Smooth muscle cell (in vitro differentiated cells): ENCODE measurements around the gene MAPK4. TPM values are rescaled to one million over a fixed set of nuclear protein-coding genes. Genes with fewer than 3 reads are reported as not detected.
"Not testable (repeated sequence)": the region's sequence is repeated elsewhere in the genome, so short reads cannot be mapped to it uniquely, and the experiment has no call there.

Experiments
- DNase-seq: peaks from one replicate; lab custom pipeline; 2025; ENCODE audit not compliant: unreplicated experiment; lab: John Stamatoyannopoulos, UW
- H2AFZ ChIP-seq: fragments of 200-600 bp; sonication (generic); 2 replicates; pipeline ENCODE4 v1.6.0; 2016; ENCODE audit warnings: antibody characterized with exemption, low read depth, mild to moderate bottlenecking
- H3F3A ChIP-seq: fragments of 200-600 bp; sonication (generic); 2 replicates; pipeline ENCODE4 v1.6.0; 2017; ENCODE audit warnings: antibody characterized with exemption, low read depth
- H3K27ac ChIP-seq: fragments of 200-600 bp; sonication (generic); 2 replicates; pipeline ENCODE4 v1.5.1; 2016; ENCODE audit warnings: low read depth, mild to moderate bottlenecking
- H3K27me3 ChIP-seq: fragments of 200-600 bp; sonication (generic); 2 replicates; pipeline ENCODE4 v1.6.1; 2016; ENCODE audit warnings: low read depth, mild to moderate bottlenecking
- H3K36me3 ChIP-seq: fragments of 200-600 bp; sonication (generic); 2 replicates; pipeline ENCODE4 v1.5.1; 2016; ENCODE audit warnings: low read depth
- H3K4me1 ChIP-seq: fragments of 200-600 bp; sonication (generic); 2 replicates; pipeline ENCODE4 v1.5.1; 2016; ENCODE audit warnings: low read depth
- H3K4me2 ChIP-seq: fragments of 200-600 bp; sonication (generic); 2 replicates; pipeline ENCODE4 v1.6.0; 2016; ENCODE audit warnings: mild to moderate bottlenecking
- H3K4me3 ChIP-seq: fragments of 200-600 bp; sonication (generic); 2 replicates; pipeline ENCODE4 v1.5.1; 2016; ENCODE audit warnings: mild to moderate bottlenecking
- H3K79me2 ChIP-seq: fragments of 200-600 bp; sonication (generic); 2 replicates; pipeline ENCODE4 v1.6.0; 2016; ENCODE audit warnings: low read depth, mild to moderate bottlenecking
- H3K9ac ChIP-seq: fragments of 200-600 bp; sonication (generic); 2 replicates; pipeline ENCODE4 v1.6.0; 2016; ENCODE audit warnings: low read depth
- H3K9me3 ChIP-seq: fragments of 200-600 bp; sonication (generic); replicated peaks from 2 replicates; pipeline ENCODE4 v1.5.1; 2016; ENCODE audit warnings: low read depth
- H4K20me1 ChIP-seq: fragments of 200-600 bp; sonication (generic); 2 replicates; pipeline ENCODE4 v1.6.0; 2016; ENCODE audit warnings: low read depth
- WGBS: methylation state at CpG from one replicate; pipeline ENCODE4 v1.1.7; 2016; ENCODE audit warnings: low lambda C conversion rate; 5-methylcytosine and 5-hydroxymethylcytosine counted together
- polyA plus RNA-seq: library from polyadenylated mRNA; unstranded; fragments of >200 nt; fragmentation: Nextera tagmentation; extraction: Ambion mirVana; gene quantifications from 2 replicates; pipeline ENCODE4 v1.2.1, GENCODE V29; 2016
- total RNA-seq: library from RNA; depleted of rRNA; stranded (reverse); fragments of >200 nt; gene quantifications from 2 replicates; pipeline ENCODE4 v1.2.3, GENCODE V29; 2014
- TF ChIP-seq, protein P1 (sequence below): fragments of 200-600 bp; sonication (generic); IDR thresholded peaks from 2 replicates; pipeline ENCODE4 v1.5.1; 2017; ENCODE audit warnings: borderline replicate concordance, mild to moderate bottlenecking, antibody characterized with exemption; ENCODE audit not compliant: insufficient read depth, poor library complexity, severe bottlenecking

Gene MAPK4
- total and polyA plus RNA-seq, 2 experiments from 2014 or later: 0.09 TPM; not detected in 1

DNA sequence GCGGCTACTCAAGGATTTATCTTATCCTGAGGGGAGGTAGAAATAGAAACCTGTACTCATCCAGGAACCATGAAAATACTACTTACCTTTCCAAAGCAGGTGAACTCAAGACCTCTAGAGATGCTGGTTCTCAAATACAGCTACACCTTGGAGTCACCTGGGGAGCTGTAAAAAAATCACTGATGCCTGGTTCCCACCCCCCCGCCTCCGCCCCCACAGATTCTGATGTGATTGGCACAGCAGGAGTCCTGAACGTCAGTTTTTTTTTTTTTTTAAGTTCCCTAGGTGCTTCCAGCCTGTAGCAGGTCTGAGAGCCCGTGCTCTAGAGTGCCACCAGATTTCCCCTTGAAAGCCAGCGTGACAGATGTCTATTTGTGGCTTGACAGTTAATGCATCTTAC is 146.3 kb downstream of the MAPK4 start:
- Histone ChIP-seq H3K4me1 (no peaks in the 10 kb centered on the region), H3K4me2 (no peak overlapping the region), H3K27ac (no peak overlapping the region), H3K79me2 (no peaks in the 10 kb centered on the region), H3K4me3 (no peak overlapping the region), H4K20me1 (no peaks in the 10 kb centered on the region), H3K36me3 (no peaks in the 10 kb centered on the region), H3F3A (no peaks in the 10 kb centered on the region), H2AFZ (no peak overlapping the region), H3K9ac (no peak overlapping the region), H3K27me3 (no peaks in the 10 kb centered on the region), H3K9me3 (no peaks in the 10 kb centered on the region)
- WGBS: 75% methylated on average over 6 of the region's 6 CpGs
- DNase-seq: no peak
- TF ChIP-seq, protein P1, sequence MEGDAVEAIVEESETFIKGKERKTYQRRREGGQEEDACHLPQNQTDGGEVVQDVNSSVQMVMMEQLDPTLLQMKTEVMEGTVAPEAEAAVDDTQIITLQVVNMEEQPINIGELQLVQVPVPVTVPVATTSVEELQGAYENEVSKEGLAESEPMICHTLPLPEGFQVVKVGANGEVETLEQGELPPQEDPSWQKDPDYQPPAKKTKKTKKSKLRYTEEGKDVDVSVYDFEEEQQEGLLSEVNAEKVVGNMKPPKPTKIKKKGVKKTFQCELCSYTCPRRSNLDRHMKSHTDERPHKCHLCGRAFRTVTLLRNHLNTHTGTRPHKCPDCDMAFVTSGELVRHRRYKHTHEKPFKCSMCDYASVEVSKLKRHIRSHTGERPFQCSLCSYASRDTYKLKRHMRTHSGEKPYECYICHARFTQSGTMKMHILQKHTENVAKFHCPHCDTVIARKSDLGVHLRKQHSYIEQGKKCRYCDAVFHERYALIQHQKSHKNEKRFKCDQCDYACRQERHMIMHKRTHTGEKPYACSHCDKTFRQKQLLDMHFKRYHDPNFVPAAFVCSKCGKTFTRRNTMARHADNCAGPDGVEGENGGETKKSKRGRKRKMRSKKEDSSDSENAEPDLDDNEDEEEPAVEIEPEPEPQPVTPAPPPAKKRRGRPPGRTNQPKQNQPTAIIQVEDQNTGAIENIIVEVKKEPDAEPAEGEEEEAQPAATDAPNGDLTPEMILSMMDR: no peak

- Histone ChIP-seq H3K9ac (no peak overlapping the region), H3K36me3 (no peaks in the 10 kb centered on the region), H4K20me1 (no peaks in the 10 kb centered on the region), H3K4me1 (no peaks in the 10 kb centered on the region), H3K4me2 (no peak overlapping the region), H2AFZ (no peak overlapping the region), H3K4me3 (no peak overlapping the region), H3K9me3 (no peaks in the 10 kb centered on the region), H3K79me2 (no peaks in the 10 kb centered on the region), H3K27ac (no peak overlapping the region), H3F3A (no peaks in the 10 kb centered on the region), H3K27me3 (no peaks in the 10 kb centered on the region)
- WGBS: 86% methylated on average over 2 of the region's 2 CpGs
- DNase-seq: no peak
- TF ChIP-seq, protein P1: no peak
Observed at GRCh38 chr18:50706651-50707050, 146.8 kb downstream of the MAPK4 start.

DNA sequence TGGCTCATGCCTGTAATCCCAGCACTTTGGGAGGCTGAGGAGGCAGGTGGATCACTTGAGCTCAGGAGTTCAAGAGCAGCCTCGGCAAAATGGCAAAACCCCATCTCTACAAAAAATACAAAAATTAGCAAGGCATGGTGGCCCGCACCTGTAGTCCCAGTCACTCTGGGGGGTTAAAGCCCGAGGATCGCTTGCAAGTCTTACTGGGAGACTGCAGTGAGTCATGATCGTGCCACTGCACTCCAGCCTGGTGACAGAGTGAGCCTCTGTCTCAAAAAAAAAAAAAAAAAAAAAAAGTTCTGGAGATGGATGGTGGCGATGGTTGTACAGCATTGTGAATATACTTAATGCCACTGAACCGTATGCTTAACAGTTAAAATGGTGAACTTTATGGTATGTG is 147.4 kb downstream of the MAPK4 start:
- not testable (repeated sequence) for H2AFZ ChIP-seq, H3K27me3 ChIP-seq, H4K20me1 ChIP-seq, DNase-seq, H3K4me2 ChIP-seq, H3K9ac ChIP-seq, H3K36me3 ChIP-seq, H3K27ac ChIP-seq, H3K9me3 ChIP-seq, H3K4me1 ChIP-seq, H3F3A ChIP-seq, H3K4me3 ChIP-seq, H3K79me2 ChIP-seq
- 84% methylated on average over 7 of the region's 7 CpGs for WGBS

DNA sequence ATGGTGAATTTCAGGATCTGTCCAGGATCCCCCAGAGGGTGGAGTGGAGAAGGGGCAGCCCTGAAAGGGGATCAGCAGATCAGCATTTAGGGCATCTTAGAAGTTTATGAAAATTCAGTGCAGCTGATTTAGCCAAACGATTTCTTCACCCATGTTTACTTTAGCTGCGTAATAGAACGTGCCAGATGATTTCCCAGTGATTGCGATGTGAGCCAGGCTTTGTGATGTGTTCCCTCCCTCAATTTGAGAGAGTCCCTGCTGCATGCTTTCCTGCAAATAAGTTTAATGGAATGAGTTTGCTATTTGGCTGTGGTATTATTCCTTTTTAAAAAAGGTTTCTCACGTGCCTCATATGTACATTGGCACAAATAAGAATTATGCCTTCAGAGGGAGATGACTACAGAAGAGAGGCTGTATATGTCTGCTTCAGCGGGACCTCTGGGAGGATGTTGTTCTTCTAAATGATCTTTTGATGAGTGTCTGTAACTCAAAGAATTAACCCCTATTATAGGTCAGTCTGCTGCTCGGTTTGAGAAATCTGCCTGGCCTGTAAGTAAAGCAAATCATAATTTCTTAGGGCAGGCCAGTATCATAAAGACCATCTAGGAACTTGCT is 148.1 kb downstream of the MAPK4 start:
- no peak overlapping the region for H2AFZ ChIP-seq
- H3K4me3 ChIP-seq: no peak overlapping the region
- TF ChIP-seq, protein P1: no peak
- H3K9ac ChIP-seq: no peak overlapping the region
- H4K20me1 ChIP-seq: no peaks in the 10 kb centered on the region
- H3K9me3 ChIP-seq: no peaks in the 10 kb centered on the region
- H3K36me3 ChIP-seq: no peaks in the 10 kb centered on the region
- no peak overlapping the region for H3K4me2 ChIP-seq
- H3K27ac ChIP-seq: no peak overlapping the region
- no peaks in the 10 kb centered on the region for H3K4me1 ChIP-seq
- no peaks in the 10 kb centered on the region for H3F3A ChIP-seq
- no peak for DNase-seq
- no peaks in the 10 kb centered on the region for H3K27me3 ChIP-seq
- H3K79me2 ChIP-seq: no peaks in the 10 kb centered on the region
- WGBS: 76% methylated on average over 7 of the region's 7 CpGs
